HepG2 (cell line): ENCODE results near the gene PNKD. TPM values are rescaled to one million over a fixed set of nuclear protein-coding genes. Genes with fewer than 3 reads are reported as not detected.

Experiments used
- ATAC-seq: fragments of 200-7000 bp; cut with Tn5 transposase; 3 replicates; pipeline ENCODE4 v1.9.1; 2020; ENCODE audit warnings: mild to moderate bottlenecking, moderate library complexity
- BruUV-seq: library from RNA; stranded (reverse); fragments of 400-500 nt; replicated peaks from 2 replicates; lab custom pipeline; 2021; lab: Mats Ljungman, UMichigan
- CTCF ChIA-PET: fragments of 300-600 bp; formaldehyde crosslinking; extraction: SDS; loops from one replicate; lab custom pipeline; 2021; ENCODE audit warnings: low total read pairs, inconsistent platforms, low intra/inter-chr PET ratio; lab: Yijun Ruan, JAX
- POLR2A ChIA-PET: fragments of 350-600 bp; sonication (Branson Sonifier 250); formaldehyde crosslinking; loops from one replicate; lab custom pipeline; 2020; ENCODE audit warnings: antibody characterized with exemption, inconsistent platforms; lab: Yijun Ruan, JAX
- DNase-seq: peaks from one replicate; pipeline ENCODE4 v3.0.0-alpha.2; 2015; ENCODE audit warnings: low spot score
- FAIRE-seq: peaks from 3 replicates; lab custom pipeline; 2011; peaks lifted over from hg19 to GRCh38; lab: Jason Lieb, UNC
- H2AFZ ChIP-seq: one replicate; pipeline ENCODE4 v1.6.1; 2011; ENCODE audit warnings: low read length, inconsistent platforms
- H3K27ac ChIP-seq: fragments of 300-600 bp; 3 replicates; pipeline ENCODE4 v1.8.0; 2011; ENCODE audit warnings: mixed run types, mild to moderate bottlenecking, mixed read lengths, low read length, inconsistent platforms; ENCODE audit not compliant: insufficient read depth; ENCODE audit errors: extremely low read length
- H3K27me3 ChIP-seq, 2 experiments: fragments of 200-600 bp in 1 of 2; 2 replicates in 1 of 2; 3 replicates in 1 of 2; pipeline versions ENCODE4 v1.6.0 to v1.8.0; 2011; ENCODE audit warnings: low read length in 2 of 2, mild to moderate bottlenecking in 2 of 2, moderate library complexity in 2 of 2, inconsistent platforms in 1 of 2; ENCODE audit not compliant: insufficient read depth in 2 of 2, control insufficient read depth in 1 of 2
- H3K36me3 ChIP-seq, 2 experiments: fragments of 200-600 bp in 1 of 2; replicated peaks in 1 of 2; 2 replicates in 1 of 2; 3 replicates in 1 of 2; pipeline versions ENCODE4 v1.5.1 to v1.8.0; 2011; ENCODE audit warnings: low read length in 2 of 2, inconsistent platforms in 1 of 2; ENCODE audit not compliant: insufficient read depth in 2 of 2, control insufficient read depth in 1 of 2
- H3K4me1 ChIP-seq: 2 replicates; pipeline ENCODE4 v1.5.1; 2012; ENCODE audit warnings: low read length, inconsistent platforms; ENCODE audit not compliant: insufficient read depth
- H3K4me2 ChIP-seq: 2 replicates; pipeline ENCODE4 v1.6.0; 2011; ENCODE audit warnings: low read depth, low read length, inconsistent platforms
- H3K4me3 ChIP-seq, 3 experiments: fragments of 200-600 bp in 1 of 3; sonication (generic), shearing (Covaris generic) in 1 of 3; replicated peaks in 1 of 3; 2 replicates each; pipeline ENCODE4 v1.5.1; 2011 to 2016; ENCODE audit warnings: low read length in 3 of 3, inconsistent platforms in 2 of 3, low read depth in 2 of 3, mild to moderate bottlenecking in 2 of 3, control low read depth in 1 of 3, mixed read lengths in 1 of 3; ENCODE audit not compliant: insufficient read depth in 1 of 3
- H3K79me2 ChIP-seq: one replicate; pipeline ENCODE4 v1.6.1; 2011; ENCODE audit warnings: low read length, inconsistent platforms; ENCODE audit not compliant: insufficient read depth
- H3K9ac ChIP-seq: 2 replicates; pipeline ENCODE4 v1.6.0; 2011; ENCODE audit warnings: mild to moderate bottlenecking, low read depth, low read length, inconsistent platforms; ENCODE audit not compliant: insufficient read depth
- H3K9me3 ChIP-seq: 2 replicates; pipeline ENCODE4 v1.5.1; 2012; ENCODE audit warnings: mild to moderate bottlenecking, low read length
- H4K20me1 ChIP-seq: 2 replicates; pipeline ENCODE4 v1.6.0; 2011; ENCODE audit warnings: inconsistent platforms, mild to moderate bottlenecking, low read length, moderate library complexity; ENCODE audit not compliant: insufficient read depth
- ATF7 ChIP-seq, 2 experiments: fragments of 450-650 bp in 1 of 2; sonication (generic) in 1 of 2; formaldehyde crosslinking in 1 of 2; IDR thresholded peaks; 2 replicates each; pipeline versions ENCODE4 v1.4.0 to v1.6.1; 2016 to 2020; ENCODE audit warnings: antibody characterized with exemption in 1 of 2, mild to moderate bottlenecking in 1 of 2, missing genetic modification reagents in 1 of 2
- FOSL2 ChIP-seq: sonication (generic); formaldehyde crosslinking; IDR thresholded peaks from 2 replicates; pipeline ENCODE4 v1.4.0; 2020; ENCODE audit warnings: missing genetic modification reagents
- HMG20B ChIP-seq: conservative IDR thresholded peaks from 2 replicates; pipeline ENCODE4 v1.6.1; 2016; ENCODE audit warnings: missing genetic modification reagents, missing compliant biosample characterization
- HNRNPL ChIP-seq: fragments of 200-400 bp; formaldehyde crosslinking; IDR thresholded peaks from 2 replicates; pipeline ENCODE4 v1.6.1; 2017; ENCODE audit warnings: mild to moderate bottlenecking, low read depth, low read length
- MAF1 ChIP-seq: sonication (generic); formaldehyde crosslinking; IDR thresholded peaks from 2 replicates; pipeline ENCODE4 v1.5.0; 2020; ENCODE audit warnings: missing genetic modification reagents, borderline replicate concordance
- RFX1 ChIP-seq: fragments of 450-650 bp; IDR thresholded peaks from 2 replicates; pipeline ENCODE4 v1.6.1; 2017
- TEAD3 ChIP-seq: optimal IDR thresholded peaks from 2 replicates; pipeline ENCODE3; 2016; ENCODE audit warnings: borderline replicate concordance
- ZNF547 ChIP-seq: sonication (generic); formaldehyde crosslinking; IDR thresholded peaks from 2 replicates; pipeline ENCODE4 v1.5.1; 2020; ENCODE audit warnings: mild to moderate bottlenecking, missing genetic modification reagents
- WGBS: methylation state at CpG from one replicate; pipeline ENCODE4 v1.1.6; 2017; ENCODE audit warnings: low lambda C conversion rate; 5-methylcytosine and 5-hydroxymethylcytosine counted together
- in situ Hi-C: cut with HindIII; loops from 2 replicates; pipeline ENCODE4 v1.10.0; 2017; ENCODE audit warnings: low pct_unique_long_range_greater_than_20kb; ENCODE audit not compliant: extremely low pct_ligation_motif_present
- intact Hi-C: fragments of 100-400 bp; cut with micrococcal nuclease; formaldehyde crosslinking; loops from one replicate; pipeline ENCODE4 v1.10.0; 2022; ENCODE audit not compliant: unreplicated experiment
- polyA plus RNA-seq, 8 experiments: library from polyadenylated mRNA; depleted of rRNA in 3 of 8; stranded (reverse) in 7 of 8; unstranded in 1 of 8; fragments of >200 nt; fragmentation: Illumina TruSeq in 4 of 8; extraction: Trizol in 4 of 8; gene quantifications; 2 replicates each; pipeline versions ENCODE4 v1.2.1 to v1.2.3, GENCODE V29; 2011 to 2016; ENCODE audit warnings: low read depth in 4 of 8, missing spikeins in 1 of 8, mixed read lengths in 1 of 8; ENCODE audit not compliant: insufficient read depth in 1 of 8
- total RNA-seq, 5 experiments: library from RNA; depleted of rRNA; stranded (reverse); fragments of >200 nt; fragmentation: Illumina TruSeq; extraction: Trizol; gene quantifications; 2 replicates each; pipeline ENCODE4 v1.2.3, GENCODE V29; 2016; ENCODE audit warnings: low read depth in 1 of 5
- TF ChIP-seq, protein P1 (sequence below): IDR thresholded peaks from 2 replicates; pipeline ENCODE4 v1.6.1; 2016; ENCODE audit warnings: low read depth, borderline replicate concordance
- TF ChIP-seq, protein P2 (sequence below): sonication (generic); formaldehyde crosslinking; IDR thresholded peaks from 2 replicates; pipeline ENCODE4 v1.4.0; 2020; ENCODE audit warnings: missing genetic modification reagents
- TF ChIP-seq, protein P3 (sequence below): IDR thresholded peaks from 2 replicates; pipeline ENCODE4 v1.4.0; 2020; ENCODE audit warnings: mild to moderate bottlenecking, missing genetic modification reagents

The PNKD gene
- total and polyA plus RNA-seq, 2 of the 13 experiments (the other 11 are each of a cell fraction or from before 2014, with no cell fraction given), result 55.9 to 80.4 TPM

DNA sequence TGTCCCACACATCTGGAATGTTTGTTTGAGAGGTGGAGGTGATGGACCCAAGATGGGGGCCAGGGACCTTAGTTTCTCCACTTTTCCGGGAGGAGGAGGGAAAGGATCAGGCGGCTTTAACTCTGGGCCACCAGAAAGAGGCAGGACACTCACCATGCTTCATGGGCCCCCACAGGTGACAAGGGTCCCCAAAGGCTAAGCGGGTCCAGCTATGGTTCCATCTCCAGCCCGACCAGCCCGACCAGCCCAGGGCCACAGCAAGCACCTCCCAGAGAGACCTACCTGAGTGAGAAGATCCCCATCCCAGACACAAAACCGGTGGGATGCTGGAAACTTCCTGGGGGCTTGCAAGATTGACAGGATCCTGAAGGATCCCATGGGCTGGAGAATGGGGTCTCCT, 112.5 kb downstream of the PNKD start:
- H3K79me2 ChIP-seq, result no peaks in the 10 kb centered on the region
- H2AFZ ChIP-seq, result no peak overlapping the region
- WGBS, result 28% methylated on average over 4 of the region's 6 CpGs
- POLR2A ChIA-PET, result interaction anchor here (1.9 kb wide), 1 partner anchor 17 kb away, joined by 6 read pairs; the partner anchor contains the start of gene CTDSP1
- no peaks in the 10 kb centered on the region for H3K36me3 ChIP-seq
- ATAC-seq (no peak), FAIRE-seq (no peak), DNase-seq (no peak)
- in situ Hi-C loops, result no loop called here
- H3K9me3 ChIP-seq, result no peaks in the 10 kb centered on the region
- TF ChIP-seq ZNF547 (CRISPR knock-in tag) (0 out of 2 replicates have a peak, but pooled peaks have one; percentile 8), MAF1 (CRISPR knock-in tag) (no peak)
- no peak overlapping the region for H3K9ac ChIP-seq
- intact Hi-C loops, result no loop called here
- H3K4me1 ChIP-seq, result peaks cover 69% of the 10 kb centered on the region
- H4K20me1 ChIP-seq, result no peaks in the 10 kb centered on the region
- no peak overlapping the region for H3K27ac ChIP-seq
- no TSS peak for BruUV-seq
- CTCF ChIA-PET, result no interaction called here
- no peak overlapping the region for H3K4me2 ChIP-seq
- peaks cover 13 to 38% of the 10 kb centered on the region in 2 experiments for H3K27me3 ChIP-seq
- no peak overlapping the region for H3K4me3 ChIP-seq

DNA sequence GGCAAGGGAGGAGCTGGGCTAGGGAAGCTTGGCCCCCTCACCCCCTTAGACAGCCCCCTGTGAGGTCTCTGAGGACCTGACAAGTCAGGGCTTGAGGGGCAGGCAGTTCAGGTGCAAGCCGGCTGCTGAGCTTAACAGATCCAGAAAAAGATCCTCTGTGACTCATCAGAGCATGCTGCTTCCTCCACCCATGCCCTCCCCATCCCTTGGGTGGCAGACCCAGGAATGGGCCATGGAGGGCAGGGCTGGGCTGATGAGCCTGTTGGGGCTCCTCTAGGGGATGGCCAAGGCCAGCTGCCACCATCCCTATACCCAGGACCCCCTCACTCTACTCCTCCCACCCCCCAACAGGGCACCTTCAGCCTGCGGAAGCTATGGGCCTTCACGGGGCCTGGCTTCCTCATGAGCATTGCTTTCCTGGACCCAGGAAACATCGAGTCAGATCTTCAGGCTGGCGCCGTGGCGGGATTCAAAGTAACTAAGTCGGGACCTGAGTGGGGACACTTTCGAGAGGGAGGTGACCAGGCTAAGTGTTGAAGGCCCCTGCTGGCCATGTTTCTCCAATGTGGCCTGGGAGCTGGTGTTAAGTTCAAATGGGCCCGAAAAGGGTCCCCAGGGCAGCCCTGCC, 113.7 kb downstream of the PNKD start:
- 51% methylated on average over 10 of the region's 10 CpGs for WGBS
- intact Hi-C loops (no loop called here), in situ Hi-C loops (no loop called here)
- ATAC-seq, result peak; percentile 4; the same call in 1 of the 3 replicates
- DNase-seq, result no peak
- Histone ChIP-seq H3K9ac (no peak overlapping the region), H2AFZ (no peak overlapping the region), H3K9me3 (no peaks in the 10 kb centered on the region), H4K20me1 (no peaks in the 10 kb centered on the region), H3K4me1 (peaks cover 71% of the 10 kb centered on the region), H3K27me3 (peaks cover 11 to 33% of the 10 kb centered on the region in 2 experiments), H3K27ac (no peak overlapping the region), H3K36me3 (no peaks in the 10 kb centered on the region), H3K79me2 (no peaks in the 10 kb centered on the region), H3K4me3 (no peak overlapping the region; a peak in 1 of 6 replicates), H3K4me2 (peak overlapping the region; percentile 38; the same call in 1 of the 2 replicates)
- no TSS peak for BruUV-seq
- FAIRE-seq, result no peak
- ChIA-PET CTCF (no interaction called here), POLR2A (interaction anchor here (0.7 to 1.9 kb wide), 4 partner anchors 16 to 90 kb away, joined by 3 to 6 read pairs (median 4); partner anchors contain the start of genes CATIP and CTDSP1)
- TF ChIP-seq HNRNPL, result peak; percentile 77; the same call in 1 of the 2 replicates
- peak; percentile 50 for TF ChIP-seq TEAD3 (CRISPR knock-in tag)
- TF ChIP-seq RFX1, result no peak
- TF ChIP-seq, protein P1, sequence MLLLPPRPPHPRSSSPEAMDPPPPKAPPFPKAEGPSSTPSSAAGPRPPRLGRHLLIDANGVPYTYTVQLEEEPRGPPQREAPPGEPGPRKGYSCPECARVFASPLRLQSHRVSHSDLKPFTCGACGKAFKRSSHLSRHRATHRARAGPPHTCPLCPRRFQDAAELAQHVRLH (CRISPR knock-in tag), result no peak
- TF ChIP-seq ATF7 (IDR thresholded peaks at IDR 0.05), result no peak
- TF ChIP-seq ATF7 (CRISPR knock-in tag; IDR thresholded peaks at IDR 0.05), result no peak
- TF ChIP-seq, protein P2, sequence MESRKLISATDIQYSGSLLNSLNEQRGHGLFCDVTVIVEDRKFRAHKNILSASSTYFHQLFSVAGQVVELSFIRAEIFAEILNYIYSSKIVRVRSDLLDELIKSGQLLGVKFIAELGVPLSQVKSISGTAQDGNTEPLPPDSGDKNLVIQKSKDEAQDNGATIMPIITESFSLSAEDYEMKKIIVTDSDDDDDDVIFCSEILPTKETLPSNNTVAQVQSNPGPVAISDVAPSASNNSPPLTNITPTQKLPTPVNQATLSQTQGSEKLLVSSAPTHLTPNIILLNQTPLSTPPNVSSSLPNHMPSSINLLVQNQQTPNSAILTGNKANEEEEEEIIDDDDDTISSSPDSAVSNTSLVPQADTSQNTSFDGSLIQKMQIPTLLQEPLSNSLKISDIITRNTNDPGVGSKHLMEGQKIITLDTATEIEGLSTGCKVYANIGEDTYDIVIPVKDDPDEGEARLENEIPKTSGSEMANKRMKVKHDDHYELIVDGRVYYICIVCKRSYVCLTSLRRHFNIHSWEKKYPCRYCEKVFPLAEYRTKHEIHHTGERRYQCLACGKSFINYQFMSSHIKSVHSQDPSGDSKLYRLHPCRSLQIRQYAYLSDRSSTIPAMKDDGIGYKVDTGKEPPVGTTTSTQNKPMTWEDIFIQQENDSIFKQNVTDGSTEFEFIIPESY (CRISPR knock-in tag), result peak; percentile 31; the same call in 1 of the 2 replicates
- no peak for TF ChIP-seq HMG20B (CRISPR knock-in tag)
- TF ChIP-seq, protein P3, sequence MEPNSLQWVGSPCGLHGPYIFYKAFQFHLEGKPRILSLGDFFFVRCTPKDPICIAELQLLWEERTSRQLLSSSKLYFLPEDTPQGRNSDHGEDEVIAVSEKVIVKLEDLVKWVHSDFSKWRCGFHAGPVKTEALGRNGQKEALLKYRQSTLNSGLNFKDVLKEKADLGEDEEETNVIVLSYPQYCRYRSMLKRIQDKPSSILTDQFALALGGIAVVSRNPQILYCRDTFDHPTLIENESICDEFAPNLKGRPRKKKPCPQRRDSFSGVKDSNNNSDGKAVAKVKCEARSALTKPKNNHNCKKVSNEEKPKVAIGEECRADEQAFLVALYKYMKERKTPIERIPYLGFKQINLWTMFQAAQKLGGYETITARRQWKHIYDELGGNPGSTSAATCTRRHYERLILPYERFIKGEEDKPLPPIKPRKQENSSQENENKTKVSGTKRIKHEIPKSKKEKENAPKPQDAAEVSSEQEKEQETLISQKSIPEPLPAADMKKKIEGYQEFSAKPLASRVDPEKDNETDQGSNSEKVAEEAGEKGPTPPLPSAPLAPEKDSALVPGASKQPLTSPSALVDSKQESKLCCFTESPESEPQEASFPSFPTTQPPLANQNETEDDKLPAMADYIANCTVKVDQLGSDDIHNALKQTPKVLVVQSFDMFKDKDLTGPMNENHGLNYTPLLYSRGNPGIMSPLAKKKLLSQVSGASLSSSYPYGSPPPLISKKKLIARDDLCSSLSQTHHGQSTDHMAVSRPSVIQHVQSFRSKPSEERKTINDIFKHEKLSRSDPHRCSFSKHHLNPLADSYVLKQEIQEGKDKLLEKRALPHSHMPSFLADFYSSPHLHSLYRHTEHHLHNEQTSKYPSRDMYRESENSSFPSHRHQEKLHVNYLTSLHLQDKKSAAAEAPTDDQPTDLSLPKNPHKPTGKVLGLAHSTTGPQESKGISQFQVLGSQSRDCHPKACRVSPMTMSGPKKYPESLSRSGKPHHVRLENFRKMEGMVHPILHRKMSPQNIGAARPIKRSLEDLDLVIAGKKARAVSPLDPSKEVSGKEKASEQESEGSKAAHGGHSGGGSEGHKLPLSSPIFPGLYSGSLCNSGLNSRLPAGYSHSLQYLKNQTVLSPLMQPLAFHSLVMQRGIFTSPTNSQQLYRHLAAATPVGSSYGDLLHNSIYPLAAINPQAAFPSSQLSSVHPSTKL (CRISPR knock-in tag), result no peak
- peak; percentile 79 for TF ChIP-seq FOSL2
